ENCODE data around the gene BMAL1.

BMAL1 gene

DNA sequence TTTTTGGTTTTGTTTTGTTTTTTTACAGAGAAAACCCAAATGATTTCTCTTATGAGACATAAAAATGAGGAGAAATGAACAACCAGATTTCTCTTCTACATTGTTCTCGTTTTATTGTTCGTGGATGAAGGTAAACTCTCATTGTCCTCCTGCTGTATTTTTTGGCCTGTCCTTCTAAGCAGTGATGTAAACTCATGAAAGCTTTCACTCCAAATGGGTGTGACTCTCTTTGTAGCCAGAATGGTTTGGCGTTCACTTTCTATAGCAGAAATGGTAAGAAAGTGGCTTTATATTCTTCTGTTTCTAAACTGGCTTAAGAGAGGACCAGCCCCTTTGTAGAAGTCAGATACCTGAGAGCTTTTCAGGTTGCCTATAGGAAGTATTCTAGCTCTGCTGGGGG lies 15.5 kb upstream of the BMAL1 start:
- DNase-seq: no peak

DNA sequence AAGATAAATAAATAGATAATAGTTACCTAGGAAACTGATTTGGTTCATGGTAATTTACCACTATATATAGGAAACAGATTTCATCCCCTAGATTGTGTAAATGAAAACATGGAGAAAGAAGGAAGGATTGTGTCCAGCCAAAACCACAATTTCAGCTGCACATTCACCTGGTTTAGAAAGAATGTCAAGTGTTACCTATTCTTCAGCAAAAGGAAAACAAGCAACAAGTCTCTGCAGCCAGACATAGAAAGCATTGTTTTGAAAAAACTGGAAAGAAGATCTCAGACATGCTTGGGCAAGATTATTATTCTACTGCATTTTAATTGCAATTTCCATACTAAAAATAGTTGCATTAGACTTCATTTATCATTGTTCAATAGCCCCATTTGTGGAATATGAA lies 8.8 kb upstream of the BMAL1 start:
- no peak for DNase-seq

DNA sequence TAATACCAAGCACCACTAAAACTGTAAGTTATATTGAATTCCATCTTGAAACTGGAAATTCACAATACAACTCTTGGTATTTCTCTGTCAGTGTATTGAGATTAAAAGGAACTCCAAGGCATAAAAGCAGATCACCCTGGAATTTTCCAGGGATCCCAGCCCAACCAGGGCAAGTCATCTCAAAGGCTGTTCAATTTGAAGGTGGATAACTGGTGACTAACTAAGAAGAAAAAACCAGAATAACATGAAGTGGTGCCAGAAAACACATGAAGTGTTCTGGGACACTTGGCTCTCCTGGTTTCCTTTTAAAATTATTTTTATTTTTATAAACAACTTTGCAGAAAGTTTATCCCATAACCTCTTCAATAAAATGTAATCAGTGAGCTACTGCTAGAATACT lies 7.8 kb upstream of the BMAL1 start:
- no peak for DNase-seq

DNA sequence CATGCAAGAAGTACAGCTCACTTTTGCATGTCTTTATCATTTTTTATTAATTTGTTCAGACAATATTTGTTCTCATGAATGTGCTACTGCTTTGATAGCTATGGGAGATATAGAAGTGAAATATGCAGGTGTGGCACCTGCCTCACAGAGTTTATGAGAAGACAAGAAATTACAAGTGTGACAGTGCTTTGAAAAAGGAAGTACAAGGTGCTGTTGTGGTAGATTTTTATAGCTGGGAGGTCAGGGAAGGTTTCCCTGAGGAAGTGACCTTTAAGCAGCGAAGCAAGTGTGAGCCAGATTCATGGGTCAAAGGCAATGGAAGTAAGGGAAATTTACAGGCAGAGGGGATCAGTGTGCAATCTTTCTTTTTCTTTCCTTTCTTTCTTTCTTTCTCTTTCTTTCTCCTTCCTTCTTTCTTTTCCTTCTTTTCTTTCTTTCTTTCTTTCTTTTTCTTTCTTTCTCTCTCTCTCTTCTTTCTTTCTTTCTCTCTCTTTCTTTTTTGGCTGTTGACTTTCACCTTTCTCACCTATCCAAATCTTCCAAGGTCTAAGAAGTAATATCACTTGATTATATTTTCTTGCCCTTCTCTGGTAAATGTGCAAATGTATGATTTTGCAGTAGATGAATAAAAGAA lies 6.4 kb upstream of the BMAL1 start:
- no peak for DNase-seq

DNA sequence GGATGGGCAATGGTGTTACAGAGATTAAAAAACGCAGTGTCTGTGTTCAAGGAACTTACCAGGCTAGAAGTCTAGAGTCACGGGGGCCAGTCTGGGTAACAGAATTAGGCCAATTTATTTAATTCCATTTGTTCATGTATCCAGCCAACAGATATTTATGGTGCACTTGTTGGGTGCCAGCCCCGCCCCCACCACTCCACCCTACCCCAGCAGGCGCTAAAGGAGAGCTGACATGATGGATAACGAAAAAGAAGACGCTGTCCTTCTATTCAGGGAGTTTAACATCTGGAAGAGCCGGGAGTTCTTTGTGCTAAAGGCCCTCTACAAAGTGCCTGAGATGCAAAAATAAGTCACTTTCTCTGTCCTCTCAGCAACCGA lies 1.1 kb upstream of the BMAL1 start:
- no peak for DNase-seq

DNA sequence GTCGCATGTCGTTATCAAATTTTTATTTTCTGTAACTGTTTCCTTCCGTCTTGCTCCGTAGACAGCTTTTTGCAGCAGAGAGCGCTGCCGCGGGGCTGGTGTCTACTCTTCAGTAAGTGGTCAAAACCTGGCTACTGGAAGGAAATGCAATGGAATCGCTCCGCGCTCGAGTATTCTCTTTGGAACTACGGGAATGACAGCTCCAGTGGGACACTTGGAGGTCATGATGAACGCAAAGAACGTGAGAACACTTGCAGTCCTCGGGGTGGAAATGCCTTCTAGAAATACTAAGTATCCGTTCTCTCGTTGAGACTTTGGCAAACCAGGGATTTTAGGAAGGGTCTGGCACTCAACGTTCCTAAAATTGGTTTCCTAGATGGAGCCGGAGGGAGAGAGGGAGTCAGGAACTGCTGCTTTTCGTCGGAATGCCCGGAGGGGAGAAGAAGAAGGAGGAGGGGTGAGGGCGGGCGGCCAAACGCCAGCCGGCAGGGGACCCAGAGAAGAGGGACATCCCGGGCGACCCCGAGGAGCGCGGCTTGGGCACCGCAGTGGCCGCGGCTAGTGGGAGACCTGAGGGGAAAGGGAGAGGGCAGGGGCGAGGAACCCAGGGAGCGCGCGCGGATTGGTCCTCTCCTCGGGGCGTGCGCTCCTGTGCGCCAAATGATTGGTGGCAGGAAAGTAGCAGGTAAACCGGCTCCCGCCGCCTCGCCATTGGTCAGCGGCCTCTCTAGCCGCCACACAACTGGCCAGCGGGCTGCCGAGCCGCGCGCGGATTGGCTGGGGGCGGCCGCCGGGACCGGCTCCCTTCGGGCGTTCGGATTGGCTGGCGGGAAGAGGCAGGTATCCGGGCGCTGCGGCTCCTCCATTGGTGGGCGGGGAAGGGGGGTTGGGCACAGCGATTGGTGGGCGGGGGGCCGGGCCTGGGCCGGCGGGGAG lies 490 bp upstream of the BMAL1 start:
- DNase-seq: peak; percentile 97

- DNase-seq: no peak
These were observed 1.3 kb downstream of the BMAL1 start for GRCh38 chr11:13278609-13279486.

DNA sequence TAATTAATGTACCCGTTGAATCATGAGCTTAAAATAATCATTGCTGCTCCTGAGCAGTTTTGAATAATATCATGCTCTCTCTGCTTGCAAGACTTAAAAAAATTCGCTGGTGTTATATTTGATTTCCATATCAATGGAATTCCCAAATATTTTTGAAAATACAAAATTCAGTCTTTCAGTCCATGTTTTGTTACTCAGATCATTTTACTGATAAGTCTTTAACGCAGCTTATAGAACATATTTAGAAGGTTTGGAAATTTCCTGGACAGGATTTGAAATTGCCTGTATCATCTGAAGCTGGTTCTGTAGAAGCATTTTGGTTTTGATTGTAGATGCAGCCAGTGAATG lies 1.9 kb downstream of the BMAL1 start:
- DNase-seq: no peak

- no peak for DNase-seq
These were observed 2.6 kb downstream of the BMAL1 start for GRCh38 chr11:13280092-13280722.

- DNase-seq: no peak
These were observed 3.2 kb downstream of the BMAL1 start for GRCh38 chr11:13280777-13281176.

GRCh38 chr11:13283636-13284035 lies 6.0 kb downstream of the BMAL1 start:
- DNase-seq: no peak

GRCh38 chr11:13284776-13285588 lies 7.4 kb downstream of the BMAL1 start:
- no peak for DNase-seq

GRCh38 chr11:13286279-13286821 lies 8.8 kb downstream of the BMAL1 start:
- DNase-seq: no peak

GRCh38 chr11:13287036-13287435 lies 9.4 kb downstream of the BMAL1 start:
- no peak for DNase-seq

DNA sequence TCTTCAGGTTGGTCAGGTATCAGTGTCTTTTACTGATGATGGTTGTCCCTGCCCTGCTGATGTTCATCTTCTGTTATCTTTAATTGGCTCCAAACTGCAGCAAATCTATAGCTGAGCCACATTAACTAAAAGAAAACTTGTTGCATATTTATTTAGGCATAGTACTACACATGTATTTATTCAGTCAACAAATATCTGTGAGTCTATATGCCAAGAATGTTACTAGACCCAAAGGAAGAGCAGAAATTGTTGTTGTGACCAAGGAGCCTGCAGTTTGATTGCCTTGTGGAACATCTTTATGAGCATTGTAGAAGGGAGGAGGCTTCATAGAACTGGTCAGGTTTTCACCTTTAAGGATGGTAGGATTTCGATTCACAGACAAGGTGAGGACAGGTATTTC lies 10.1 kb downstream of the BMAL1 start:
- no peak for DNase-seq

DNA sequence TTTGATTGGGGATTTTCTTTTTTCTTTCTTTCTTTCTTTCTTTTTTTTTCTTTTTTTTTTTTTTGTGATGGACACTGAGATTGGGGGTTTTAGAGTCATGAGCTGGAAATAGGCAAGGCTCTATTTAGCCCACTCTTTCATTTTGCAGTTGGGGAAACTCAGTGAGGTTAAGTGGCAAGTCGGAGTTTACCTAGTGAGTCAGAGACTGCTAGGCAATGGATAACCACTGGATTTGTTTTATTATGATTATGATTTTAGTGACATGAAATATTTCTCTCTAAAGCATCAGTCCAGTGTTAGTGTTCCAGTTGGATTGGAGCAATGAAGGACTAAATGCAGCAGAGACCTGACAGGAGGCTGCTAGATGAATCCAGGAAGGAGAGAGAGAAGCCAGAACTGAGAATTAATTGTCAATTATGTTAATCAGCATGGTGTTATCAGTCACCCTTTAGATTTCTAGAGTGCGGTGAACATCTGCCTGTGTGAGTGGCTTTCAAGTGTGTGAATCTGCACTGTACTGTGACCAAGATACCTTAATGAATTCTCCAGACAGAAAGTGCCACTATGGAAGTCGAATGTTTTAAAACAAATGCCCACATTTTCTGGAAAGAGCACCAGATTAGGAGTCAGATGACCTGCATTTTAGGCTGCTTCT lies 10.9 kb downstream of the BMAL1 start:
- no peak for DNase-seq

GRCh38 chr11:13289081-13289480 lies 11.5 kb downstream of the BMAL1 start:
- DNase-seq: no peak

DNA sequence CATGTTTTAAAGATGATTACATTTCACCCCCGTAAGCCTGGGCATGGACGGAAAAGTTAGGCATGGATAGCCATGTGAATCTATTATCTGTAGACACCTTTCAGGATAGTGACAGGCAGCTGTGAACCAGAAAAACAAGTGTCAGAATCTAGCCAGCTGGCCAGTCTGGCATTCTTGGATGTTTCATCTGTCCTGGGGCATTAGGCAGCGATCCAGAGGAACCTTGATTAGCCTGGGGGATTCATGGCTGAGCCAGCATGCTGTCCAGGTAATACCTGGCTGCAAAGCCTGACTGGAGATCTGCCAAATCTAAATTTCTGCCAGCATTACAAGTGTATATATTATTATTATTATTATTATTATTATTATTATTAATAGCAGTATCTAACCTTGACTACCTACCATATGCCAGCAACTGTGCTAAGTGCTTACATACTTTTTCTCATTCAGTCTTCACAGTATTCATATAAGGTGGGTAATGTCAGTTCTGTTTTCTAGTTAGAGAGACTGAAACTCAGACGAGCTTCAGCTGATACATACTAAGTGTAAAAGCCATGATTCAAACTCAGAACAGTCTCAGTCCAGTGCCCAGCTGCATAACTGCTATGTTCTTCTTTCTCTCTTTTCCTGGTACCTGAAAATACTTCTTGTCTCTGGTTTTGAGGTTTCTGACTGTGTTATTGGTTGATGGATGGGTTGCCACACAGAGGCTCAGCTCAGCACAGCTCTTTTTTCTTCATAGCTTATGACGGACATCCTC lies 12.8 kb downstream of the BMAL1 start:
- no peak for DNase-seq

GRCh38 chr11:13291361-13291760 lies 13.8 kb downstream of the BMAL1 start:
- no peak for DNase-seq

- no peak for DNase-seq
These were observed 14.2 kb downstream of the BMAL1 start for GRCh38 chr11:13291800-13292199.

- no peak for DNase-seq
These were observed 15.4 kb downstream of the BMAL1 start for GRCh38 chr11:13292970-13293369.
